HuH-7.5 (cell line): ENCODE results near the gene SIGLEC5.

Experiments
- DNase-seq: peaks from one replicate; pipeline ENCODE4 v3.0.0; 2011; ENCODE audit warnings: low spot score

The SIGLEC5 gene

GRCh38 chr19:51627491-51628138 is 2.6 kb downstream of the SIGLEC5 start:
- DNase-seq: no peak

GRCh38 chr19:51626675-51627074 is 3.5 kb downstream of the SIGLEC5 start:
- no peak for DNase-seq

GRCh38 chr19:51621178-51621577 is 9.0 kb downstream of the SIGLEC5 start:
- no peak for DNase-seq

- DNase-seq: no peak
Measured at GRCh38 chr19:51615991-51616390, 14.2 kb downstream of the SIGLEC5 start.

- DNase-seq: no peak
Measured at GRCh38 chr19:51614789-51615188, 15.4 kb downstream of the SIGLEC5 start.

- no peak for DNase-seq
Measured at GRCh38 chr19:51610576-51610975, 19.6 kb downstream of the SIGLEC5 start.

GRCh38 chr19:51607920-51608562 is 22.2 kb downstream of the SIGLEC5 start:
- DNase-seq: peak; percentile 47

- DNase-seq: no peak
Measured at GRCh38 chr19:51607077-51607476, 23.1 kb downstream of the SIGLEC5 start.

- DNase-seq: no peak
Measured at GRCh38 chr19:51602189-51602854, 27.9 kb downstream of the SIGLEC5 start.

- DNase-seq: no peak
Measured at GRCh38 chr19:51600940-51601580, 29.1 kb downstream of the SIGLEC5 start.

GRCh38 chr19:51599084-51599483 is 31.1 kb downstream of the SIGLEC5 start:
- DNase-seq: no peak

- DNase-seq: no peak
Measured at GRCh38 chr19:51598159-51598915, 31.9 kb downstream of the SIGLEC5 start.

- DNase-seq: no peak
Measured at GRCh38 chr19:51595190-51596175, 34.7 kb downstream of the SIGLEC5 start.

- DNase-seq: no peak
Measured at GRCh38 chr19:51594774-51595109, 35.5 kb downstream of the SIGLEC5 start.

GRCh38 chr19:51593969-51594773 is 36.0 kb downstream of the SIGLEC5 start:
- DNase-seq: peak; percentile 86

- no peak for DNase-seq
Measured at GRCh38 chr19:51593138-51593890, 36.9 kb downstream of the SIGLEC5 start.

- DNase-seq: no peak
Measured at GRCh38 chr19:51592521-51592920, 37.7 kb downstream of the SIGLEC5 start.

- no peak for DNase-seq
Measured at GRCh38 chr19:51590441-51590840, 39.8 kb downstream of the SIGLEC5 start.

GRCh38 chr19:51589511-51589910 is 40.7 kb downstream of the SIGLEC5 start:
- DNase-seq: no peak
